Stomach (tissue), 9 donors: ENCODE data around the gene LRP11. TPM values are rescaled to one million over a fixed set of nuclear protein-coding genes. Genes with fewer than 3 reads are reported as not detected.

Experiments used
- DNase-seq, 2 donors: peaks; one replicate each; pipeline versions ENCODE4 v3.0.0 to v3.0.0-alpha.2; 2013 to 2019
- H3K27ac ChIP-seq, 5 donors: fragments of 200-600 bp in 4 of 5; sonication (generic) in 4 of 5; one replicate each; pipeline ENCODE4 v1.5.1; 2013 to 2019; ENCODE audit warnings: mild to moderate bottlenecking in 1 of 5, moderate library complexity in 1 of 5
- H3K27me3 ChIP-seq, 3 donors: fragments of 200-600 bp; sonication (generic); one replicate each; pipeline ENCODE4 v1.5.1; 2017 to 2019; ENCODE audit warnings: mixed run types in 1 of 3
- H3K36me3 ChIP-seq, 4 donors: fragments of 200-600 bp; sonication (generic); 1 replicate in 3 of 4; 2 replicates in 1 of 4; pipeline ENCODE4 v1.5.1; 2016 to 2019
- H3K4me1 ChIP-seq, 4 donors: fragments of 200-600 bp; sonication (generic); one replicate each; pipeline ENCODE4 v1.5.1; 2016 to 2019
- H3K4me3 ChIP-seq, 4 donors: fragments of 200-600 bp; sonication (generic) in 3 of 4; one replicate each; pipeline ENCODE4 v1.5.1; 2016 to 2019; ENCODE audit warnings: mild to moderate bottlenecking in 1 of 4
- H3K9me3 ChIP-seq, 4 donors: fragments of 200-600 bp; sonication (generic); one replicate each; pipeline ENCODE4 v1.5.1; 2016 to 2019
- CTCF ChIP-seq, 7 experiments: fragments of 450-650 bp in 4 of 7; fragments of 200-600 bp in 3 of 7; sonication (generic) in 3 of 7; IDR thresholded peaks; one replicate each; pipeline ENCODE4 v1.5.1; 2016 to 2019; ENCODE audit warnings: antibody characterized with exemption in 7 of 7, control low read depth in 2 of 7, mild to moderate bottlenecking in 1 of 7
- EP300 ChIP-seq: sonication (generic); formaldehyde crosslinking; IDR thresholded peaks from one replicate; pipeline ENCODE4 v1.6.1; 2017; ENCODE audit warnings: antibody characterized with exemption
- POLR2A ChIP-seq, 4 donors: fragments of 450-650 bp; IDR thresholded peaks; one replicate each; pipeline ENCODE4 v1.6.1; 2016; ENCODE audit warnings: antibody characterized with exemption in 4 of 4, control low read depth in 2 of 4, mild to moderate bottlenecking in 1 of 4, moderate library complexity in 1 of 4
- POLR2AphosphoS5 ChIP-seq, 3 donors: sonication (generic); formaldehyde crosslinking; IDR thresholded peaks; one replicate each; pipeline ENCODE4 v1.6.1; 2016; ENCODE audit warnings: antibody characterized with exemption in 3 of 3
- WGBS, 5 donors: extraction: QIAGEN DNeasy Blood & Tissue Kit in 3 of 5; methylation state at CpG; one replicate each; pipeline versions ENCODE4 v1.1.5 to v1.1.7; 2013 to 2018; 5-methylcytosine and 5-hydroxymethylcytosine counted together
- intact Hi-C: fragments of 100-400 bp; cut with DNase I; formaldehyde crosslinking; loops from one replicate; pipeline ENCODE4 v1.15.1; 2023; ENCODE audit warnings: low total_unique reads
- polyA plus RNA-seq, 3 donors: library from polyadenylated mRNA; stranded (reverse); fragments of 200-250 nt; gene quantifications; one replicate each; pipeline ENCODE4 v1.2.3, GENCODE V29; 2013
- total RNA-seq, 5 donors: library from RNA; depleted of rRNA; stranded (reverse); fragments of >200 nt; gene quantifications; one replicate each; pipeline versions ENCODE4 v1.1.0 to v1.2.3, GENCODE V29; 2014 to 2016
- donor health status: healthy with polysubstance abuse.
- donor health status: Bipolar disorder and iron deficiency.
- donor health status: healthy.

LRP11 gene
- total and polyA plus RNA-seq, 8 donors: 1.8 to 80.8 (median 12.8) TPM

- no peak overlapping the region for H3K27ac ChIP-seq
- no peaks in the 10 kb centered on the region for H3K27me3 ChIP-seq
- no peaks in the 10 kb centered on the region for H3K36me3 ChIP-seq
- peaks cover 30 to 39% (median 35%) of the 10 kb centered on the region in 4 donors for H3K4me1 ChIP-seq
- no peak overlapping the region for H3K4me3 ChIP-seq
- WGBS, 5 donors: 91 to 96% (median 95%) methylated on average over 9 of the region's 9 CpGs
- intact Hi-C loops: no loop called here
- TF ChIP-seq EP300 (no peak), POLR2AphosphoS5 (IDR thresholded peaks at IDR 0.05) (no peak), POLR2A (IDR thresholded peaks at IDR 0.05) (no peak), CTCF (IDR thresholded peaks at IDR 0.05) (no peak)
- H3K9me3 ChIP-seq: no peaks in the 10 kb centered on the region
- DNase-seq: no peak
These were observed 34.8 kb upstream of the LRP11 start for GRCh38 chr6:149898966-149899365.

- intact Hi-C loops: no loop called here
- Histone ChIP-seq H3K9me3 (no peaks in the 10 kb centered on the region), H3K27ac (peak within 1 kb of the TSS; percentile 51 to 87 (median 83)), H3K4me1 (peaks cover 30 to 39% (median 35%) of the 10 kb centered on the region in 4 donors), H3K36me3 (no peaks in the 10 kb centered on the region), H3K27me3 (no peaks in the 10 kb centered on the region), H3K4me3 (peak within 1 kb of the TSS; percentile 28 to 34 (median 31))
- 60 to 73% (median 66%) methylated on average over 17 of the region's 17 CpGs for WGBS, 5 donors
- TF ChIP-seq POLR2A (IDR thresholded peaks at IDR 0.05): no peak
- TF ChIP-seq CTCF (IDR thresholded peaks at IDR 0.05): no peak
- TF ChIP-seq POLR2AphosphoS5 (IDR thresholded peaks at IDR 0.05): no peak
- TF ChIP-seq EP300: no peak
- no peak for DNase-seq
These were observed 33.9 kb upstream of the LRP11 start, which contains the start of gene RAET1E for GRCh38 chr6:149897855-149898744. TSS of gene RAET1E (minus strand) at chr6:149898113. CDS start at chr6:149890901, 7,212 bp downstream.

- Histone ChIP-seq H3K9me3 (no peaks in the 10 kb centered on the region), H3K4me1 (peaks cover 30 to 39% (median 35%) of the 10 kb centered on the region in 4 donors), H3K27ac (peak overlapping the region; percentile 51 to 87 (median 83)), H3K27me3 (no peaks in the 10 kb centered on the region), H3K4me3 (peak overlapping the region; percentile 28 to 34 (median 31)), H3K36me3 (no peaks in the 10 kb centered on the region)
- intact Hi-C loops: no loop called here
- DNase-seq: peak; percentile 48 to 78
- peak; percentile 46 to 74 (median 61) for TF ChIP-seq POLR2AphosphoS5 (IDR thresholded peaks at IDR 0.05)
- no peak for TF ChIP-seq CTCF (IDR thresholded peaks at IDR 0.05)
- WGBS, 5 donors: 24 to 43% (median 35%) methylated on average over 13 of the region's 13 CpGs
These were observed 33.0 kb upstream of the LRP11 start for GRCh38 chr6:149897015-149897697.

- no peak overlapping the region for H3K4me3 ChIP-seq
- 77 to 90% (median 84%) methylated on average over 3 of the region's 3 CpGs for WGBS, 5 donors
- DNase-seq: no peak
- TF ChIP-seq POLR2AphosphoS5 (IDR thresholded peaks at IDR 0.05): no peak
- no peak for TF ChIP-seq EP300
- no peak for TF ChIP-seq CTCF (IDR thresholded peaks at IDR 0.05)
- TF ChIP-seq POLR2A (IDR thresholded peaks at IDR 0.05): no peak
- H3K27me3 ChIP-seq: no peaks in the 10 kb centered on the region
- H3K36me3 ChIP-seq: no peaks in the 10 kb centered on the region
- no peaks in the 10 kb centered on the region for H3K9me3 ChIP-seq
- peak overlapping the region in 4 of 5 donors; percentile 76 to 87 (median 84) for H3K27ac ChIP-seq
- intact Hi-C loops: no loop called here
- H3K4me1 ChIP-seq: peaks cover 30 to 39% (median 35%) of the 10 kb centered on the region in 4 donors
These were observed 32.3 kb upstream of the LRP11 start for GRCh38 chr6:149896491-149896890.
